ENCODE data around the gene TST. TPM values are rescaled to one million over a fixed set of nuclear protein-coding genes. Genes with fewer than 3 reads are reported as not detected.

The TST gene
- total and polyA plus RNA-seq, 2 donors (not counting 3 experiments of a cell fraction or from before 2014, with no cell fraction given): 39.2 to 95.1 TPM

- no peaks in the 10 kb centered on the region for H3K9me1 ChIP-seq (replicated peaks; ENCODE audit: control insufficient read depth, extremely low read depth, insufficient read depth, low read length)
- H3K27ac ChIP-seq (ENCODE audit: insufficient read depth, low read depth, low read length): no peak overlapping the region
- no peak overlapping the region for H3K9ac ChIP-seq (replicated peaks; ENCODE audit: extremely low read depth, insufficient read depth, low read length)
- DNase-seq (ENCODE audit: low read depth, low spot score): no peak
- dilution Hi-C loops (cut with MboI; ENCODE audit: extremely low pct_ligation_motif_present, low sequenced_read_pairs) (no loop called here), intact Hi-C loops (cut with micrococcal nuclease) (no loop called here)
- H3K4me3 ChIP-seq (replicated peaks in 1 of 3; ENCODE audit: insufficient read depth in 1 of 3, low read depth in 1 of 3, low read length in 3 of 3): no peak overlapping the region
- FAIRE-seq: no peak
- H3K4me1 ChIP-seq (ENCODE audit: control insufficient read depth, extremely low read depth, insufficient read depth, low read length): peaks cover 12% of the 10 kb centered on the region
- H2AFZ ChIP-seq (ENCODE audit: low read depth, low read length): no peak overlapping the region
- no TSS peak for BruUV-seq (replicated peaks)
- TF ChIP-seq JUN (IDR thresholded peaks at IDR 0.05; ENCODE audit: borderline replicate concordance, insufficient read depth, insufficient read length, low read depth): no peak
- no peak for TF ChIP-seq FOS (IDR thresholded peaks at IDR 0.05; ENCODE audit: borderline replicate concordance, insufficient read depth, low read length)
- TF ChIP-seq MAX (IDR thresholded peaks at IDR 0.05; ENCODE audit: insufficient read depth, insufficient read length): no peak
- TF ChIP-seq MYC (IDR thresholded peaks at IDR 0.05; ENCODE audit: low read depth, low read length): no peak
- no peak for TF ChIP-seq POLR2A (IDR thresholded peaks at IDR 0.05; ENCODE audit: low read depth, low read length)
- no peak for TF ChIP-seq POLR2AphosphoS5 (IDR thresholded peaks at IDR 0.05; ENCODE audit: insufficient read depth, low read depth, low read length)
- TF ChIP-seq CTCF (IDR thresholded peaks at IDR 0.05; ENCODE audit: extremely low read depth in 1 of 2, insufficient read depth in 1 of 2, low read depth in 1 of 2, low read length in 2 of 2): no peak
- no peak for TF ChIP-seq GATA2 (IDR thresholded peaks at IDR 0.05; ENCODE audit: insufficient read depth, insufficient read length, low read depth, low read length)
- TF ChIP-seq EZH2 (IDR thresholded peaks at IDR 0.05; ENCODE audit: borderline replicate concordance, low read depth, low read length, severe bottlenecking): no peak
- H3K79me2 ChIP-seq (ENCODE audit: control insufficient read depth, insufficient read depth, low read length): peaks cover 24% of the 10 kb centered on the region
- H3K36me3 ChIP-seq (ENCODE audit: control insufficient read depth in 2 of 2, extremely low read depth in 1 of 2, insufficient read depth in 2 of 2, low read length in 2 of 2): peaks cover 2 to 6% of the 10 kb centered on the region in 2 experiments
- no peaks in the 10 kb centered on the region for H3K27me3 ChIP-seq (ENCODE audit: control insufficient read depth in 2 of 2, insufficient read depth in 2 of 2, low read length in 2 of 2)
- H3K4me2 ChIP-seq (ENCODE audit: insufficient read depth, low read length): no peak overlapping the region
- H4K20me1 ChIP-seq (replicated peaks; ENCODE audit: control insufficient read depth, extremely low read depth, insufficient read depth, low read length): no peaks in the 10 kb centered on the region
- H3K9me3 ChIP-seq (replicated peaks; ENCODE audit: control insufficient read depth, insufficient read depth, low read length): no peaks in the 10 kb centered on the region
- CTCF ChIA-PET: interaction anchor here (1.0 to 6.7 kb wide), 6 partner anchors 9 to 29 kb away, joined by 3 to 57 read pairs (median 4); a partner anchor contains a TSS
- POLR2A ChIA-PET: interaction anchor here (0.6 kb wide), 1 partner anchor 517 kb away, joined by 4 read pairs; no protein-coding TSS in a partner anchor
Observed at GRCh38 chr22:37017356-37017755, 1.9 kb downstream of the TST start.
